ENCODE measurements around the gene KIF17.

KIF17 gene

GRCh38 chr1:20700636-20701215 is 17.1 kb downstream of the KIF17 start:
- no peak for TF ChIP-seq CTCF (IDR thresholded peaks at IDR 0.05; ENCODE audit: low read depth, low read length, missing control alignments)
- no peak overlapping the region for H3K4me3 ChIP-seq (replicated peaks; ENCODE audit: low read depth, low read length)
- no peak for DNase-seq (ENCODE audit: extremely low read depth, low read depth)

GRCh38 chr1:20699558-20699957 is 18.2 kb downstream of the KIF17 start:
- DNase-seq (ENCODE audit: extremely low read depth, low read depth) = no peak
- no peak overlapping the region for H3K4me3 ChIP-seq (replicated peaks; ENCODE audit: low read depth, low read length)
- TF ChIP-seq CTCF (IDR thresholded peaks at IDR 0.05; ENCODE audit: low read depth, low read length, missing control alignments) = no peak

DNA sequence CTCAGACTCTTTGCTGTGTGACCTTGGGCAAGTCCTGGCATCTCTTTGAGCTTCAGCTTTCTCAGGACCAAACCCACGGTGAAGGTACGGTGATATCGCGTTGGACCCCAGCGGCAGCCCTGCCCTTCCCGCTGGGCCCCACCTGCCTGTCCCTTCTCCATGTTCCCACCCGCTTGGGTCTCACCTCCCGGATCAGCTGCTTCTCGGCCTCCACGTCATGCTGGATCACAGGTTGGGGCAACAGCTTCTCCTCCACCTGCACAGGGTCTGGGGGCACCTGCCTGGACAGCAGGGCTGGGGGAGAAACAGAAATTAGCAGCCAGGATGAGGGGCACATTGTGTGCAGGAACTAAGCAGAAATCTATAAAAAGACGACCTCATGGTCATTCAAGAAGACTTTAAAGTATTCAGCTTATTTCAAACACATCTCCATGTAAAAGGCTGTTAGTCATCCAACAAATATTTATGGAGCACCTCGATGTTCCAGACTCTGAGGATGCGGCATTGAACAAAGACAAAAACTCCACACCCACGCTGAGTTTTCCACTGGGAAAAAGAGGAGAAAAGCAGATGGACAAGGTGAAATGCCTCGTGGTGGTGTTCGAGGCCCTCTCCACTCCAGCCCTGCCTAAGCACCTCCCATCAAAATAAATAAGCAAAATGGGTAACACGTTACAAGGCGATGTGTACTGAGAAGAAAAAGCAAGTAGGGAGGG is 19.5 kb downstream of the KIF17 start:
- peak; percentile 44 for DNase-seq (ENCODE audit: extremely low read depth, low read depth)
- TF ChIP-seq CTCF (IDR thresholded peaks at IDR 0.05; ENCODE audit: low read depth, low read length, missing control alignments) = no peak
- no peak overlapping the region for H3K4me3 ChIP-seq (replicated peaks; ENCODE audit: low read depth, low read length)

DNA sequence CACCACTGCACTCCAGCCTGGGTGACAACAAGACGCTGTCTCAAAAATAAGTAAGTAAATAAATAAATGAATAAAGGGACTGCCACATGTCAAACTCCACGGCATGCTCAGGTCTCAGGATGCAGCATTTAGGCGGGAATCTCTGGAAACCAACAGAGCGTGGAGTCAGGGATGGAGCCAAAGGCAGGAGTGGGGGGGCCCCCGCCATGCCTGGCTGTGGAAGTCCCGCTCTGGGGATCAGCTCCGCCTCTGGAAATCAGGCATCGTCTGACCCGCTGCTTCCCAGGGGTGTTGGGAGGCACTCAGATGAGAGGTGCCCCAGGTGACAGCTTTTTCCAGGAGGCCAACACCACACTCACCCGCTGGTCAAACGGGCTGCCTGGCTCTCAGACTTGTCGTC is 20.2 kb downstream of the KIF17 start:
- DNase-seq (ENCODE audit: extremely low read depth, low read depth) = no peak
- no peak for TF ChIP-seq CTCF (IDR thresholded peaks at IDR 0.05; ENCODE audit: low read depth, low read length, missing control alignments)
- peak overlapping the region; percentile 47 for H3K4me3 ChIP-seq (replicated peaks; ENCODE audit: low read depth, low read length)

GRCh38 chr1:20696397-20697333 is 21.1 kb downstream of the KIF17 start:
- peak; percentile 74 for TF ChIP-seq CTCF (IDR thresholded peaks at IDR 0.05; ENCODE audit: low read depth, low read length, missing control alignments)
- peak overlapping the region; percentile 47 for H3K4me3 ChIP-seq (replicated peaks; ENCODE audit: low read depth, low read length)
- DNase-seq (ENCODE audit: extremely low read depth, low read depth) = peak; percentile 85

DNA sequence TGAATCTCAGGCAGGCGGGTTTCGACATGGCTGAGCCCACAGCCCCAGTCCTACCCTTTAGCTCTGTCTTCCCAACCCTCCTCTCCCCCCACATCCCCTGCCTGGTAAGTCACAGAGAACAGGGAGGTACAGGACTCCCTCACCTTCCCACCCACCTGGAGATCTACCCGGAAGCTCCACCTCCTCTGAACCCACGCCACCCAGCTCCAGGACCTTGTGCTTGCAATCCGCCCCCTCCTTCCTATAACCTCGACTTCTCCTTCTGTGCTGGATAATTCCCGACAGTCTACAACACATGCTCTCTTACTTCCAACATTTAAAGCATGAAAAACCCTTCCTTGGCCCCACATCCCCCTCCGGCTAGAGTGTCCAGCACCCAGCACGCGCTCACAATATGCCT is 22.3 kb downstream of the KIF17 start:
- H3K4me3 ChIP-seq (replicated peaks; ENCODE audit: low read depth, low read length) = no peak overlapping the region
- DNase-seq (ENCODE audit: extremely low read depth, low read depth) = no peak
- no peak for TF ChIP-seq CTCF (IDR thresholded peaks at IDR 0.05; ENCODE audit: low read depth, low read length, missing control alignments)

Data from HFF-Myc (cell line).